NCI-H526 (cell line): ENCODE results near the gene NPS.
A peak's percentile ranks its signal among the peaks of the same experiment; 100 is the strongest.

ENCODE experiments used
- DNase-seq, 2 experiments: peaks; one replicate each; lab custom pipeline; 2025; lab: John Stamatoyannopoulos, UW

NPS gene, protein sequence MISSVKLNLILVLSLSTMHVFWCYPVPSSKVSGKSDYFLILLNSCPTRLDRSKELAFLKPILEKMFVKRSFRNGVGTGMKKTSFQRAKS

GRCh38 chr10:127549009-127549408, at the start of gene NPS:
NPS (plus strand) TSS chr10:127549309; CDS start chr10:127549369, 60 bp downstream.
- no peak for DNase-seq

GRCh38 chr10:127500127-127500526, 49.0 kb upstream of the NPS start:
- DNase-seq: no peak

GRCh38 chr10:127506094-127506493, 43.0 kb upstream of the NPS start:
- no peak for DNase-seq

DNA sequence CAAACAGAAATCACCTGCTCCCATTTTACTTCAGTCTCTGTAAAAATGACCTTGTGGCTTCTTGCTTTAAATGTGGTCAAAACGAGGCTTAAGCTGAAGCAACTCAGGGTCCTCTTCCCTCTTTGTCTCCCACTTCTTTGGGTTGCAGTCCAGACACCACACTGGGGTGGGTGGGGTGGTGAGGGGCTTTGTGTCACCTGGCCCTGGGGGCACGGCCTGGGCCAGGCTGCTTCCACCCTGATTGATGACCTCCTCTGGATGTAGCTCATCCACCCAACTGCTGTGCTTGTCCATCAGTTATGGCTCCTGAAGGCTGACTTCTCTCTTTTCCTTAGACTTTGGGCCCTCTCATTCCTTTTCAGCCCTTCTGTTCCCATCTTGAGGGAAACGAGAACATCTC, 26.8 kb upstream of the NPS start:
- no peak for DNase-seq

- DNase-seq: no peak
Observed at GRCh38 chr10:127523476-127523875, 25.6 kb upstream of the NPS start.

- DNase-seq: peak in 1 of 2 experiments; percentile 5
Observed at GRCh38 chr10:127524229-127524628, 24.9 kb upstream of the NPS start.

- DNase-seq: no peak
Observed at GRCh38 chr10:127524908-127525665, 24.0 kb upstream of the NPS start.

DNA sequence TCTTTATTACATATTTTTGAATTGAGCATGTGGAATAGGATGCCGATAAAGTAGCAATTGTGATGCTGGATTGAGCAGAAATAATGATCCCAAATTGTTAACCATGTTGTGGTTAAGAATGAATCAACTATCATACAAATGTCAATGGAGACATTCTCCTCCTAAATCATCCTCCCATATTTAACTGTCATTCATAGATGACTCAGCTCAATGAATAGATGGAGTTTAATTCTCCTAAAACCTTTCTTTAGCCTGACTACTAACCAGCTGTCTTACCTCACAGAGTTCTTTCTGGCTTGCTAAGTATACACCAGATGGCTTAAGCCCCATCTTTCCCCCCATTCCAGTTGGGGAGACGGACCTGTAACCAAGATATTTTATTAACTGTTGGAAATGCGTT, 23.4 kb upstream of the NPS start:
- DNase-seq: no peak

- DNase-seq: no peak
Observed at GRCh38 chr10:127526161-127526560, 22.9 kb upstream of the NPS start.

- DNase-seq: no peak
Observed at GRCh38 chr10:127527320-127527719, 21.8 kb upstream of the NPS start.

- DNase-seq: no peak
Observed at GRCh38 chr10:127527891-127528290, 21.2 kb upstream of the NPS start.

GRCh38 chr10:127532193-127532592, 16.9 kb upstream of the NPS start:
- no peak for DNase-seq

DNA sequence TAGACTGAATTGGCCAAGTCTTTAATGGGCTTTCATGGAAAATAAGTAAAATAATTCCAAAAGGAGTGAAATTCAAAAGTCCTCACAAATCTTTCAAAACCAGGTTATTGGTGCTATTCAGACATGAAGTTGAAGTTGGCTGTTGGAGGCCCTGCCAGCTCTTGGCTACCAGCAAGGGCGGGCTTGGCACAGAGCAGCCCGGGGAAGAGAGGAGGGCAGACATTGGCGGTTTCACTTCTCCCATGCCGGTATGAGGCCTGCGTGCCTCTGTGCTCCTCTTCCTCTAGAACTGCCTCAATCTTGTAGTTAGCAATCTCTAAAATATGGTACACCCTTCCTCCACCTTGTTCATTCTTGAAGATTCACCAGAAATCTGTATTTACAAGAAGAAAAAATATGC, 16.4 kb upstream of the NPS start:
- no peak for DNase-seq

DNA sequence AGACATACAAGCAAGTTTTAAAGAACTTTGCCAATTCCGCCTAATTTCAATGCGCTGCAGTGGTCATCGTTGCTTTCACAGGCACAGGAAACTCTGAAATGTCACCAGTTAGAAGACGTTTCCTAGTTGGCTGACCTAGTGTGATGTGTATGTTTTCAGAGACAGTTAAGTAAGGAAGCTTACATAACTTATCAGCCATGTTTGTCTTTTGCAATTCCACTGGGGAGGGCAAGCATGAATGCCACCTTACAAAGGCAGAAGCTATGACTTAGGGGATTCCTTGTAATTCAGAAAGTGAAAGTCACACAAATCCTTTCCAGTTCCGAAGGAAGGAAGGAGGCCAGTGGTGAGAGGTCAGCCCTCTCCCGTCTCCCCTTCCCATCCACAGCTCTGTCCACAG, 15.0 kb upstream of the NPS start:
- no peak for DNase-seq

GRCh38 chr10:127534496-127534895, 14.6 kb upstream of the NPS start:
- no peak for DNase-seq

GRCh38 chr10:127535802-127536515, 13.2 kb upstream of the NPS start:
- no peak for DNase-seq

GRCh38 chr10:127536972-127537760, 11.9 kb upstream of the NPS start:
- DNase-seq: no peak

DNA sequence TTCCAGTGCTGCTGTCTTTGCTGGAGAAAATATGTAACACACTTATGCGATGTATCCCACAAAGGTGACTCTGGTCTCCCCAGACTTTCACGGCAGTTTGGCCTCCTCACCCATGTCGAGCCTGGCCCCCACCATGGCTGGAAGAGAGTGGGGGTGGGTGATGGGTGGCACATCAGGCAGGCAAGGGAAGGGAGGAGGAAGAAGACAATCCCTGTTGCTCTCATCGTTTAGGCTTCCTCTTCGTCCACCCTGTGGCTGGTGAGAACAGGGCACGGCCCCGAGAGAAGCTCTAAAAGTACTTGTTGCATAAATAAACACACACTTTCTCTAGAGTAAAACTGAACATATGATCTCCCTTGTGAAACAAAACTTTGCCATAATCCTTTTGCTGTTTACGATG, 11.2 kb upstream of the NPS start:
- DNase-seq: no peak

GRCh38 chr10:127548022-127548421, 1.1 kb upstream of the NPS start:
- DNase-seq: no peak

DNA sequence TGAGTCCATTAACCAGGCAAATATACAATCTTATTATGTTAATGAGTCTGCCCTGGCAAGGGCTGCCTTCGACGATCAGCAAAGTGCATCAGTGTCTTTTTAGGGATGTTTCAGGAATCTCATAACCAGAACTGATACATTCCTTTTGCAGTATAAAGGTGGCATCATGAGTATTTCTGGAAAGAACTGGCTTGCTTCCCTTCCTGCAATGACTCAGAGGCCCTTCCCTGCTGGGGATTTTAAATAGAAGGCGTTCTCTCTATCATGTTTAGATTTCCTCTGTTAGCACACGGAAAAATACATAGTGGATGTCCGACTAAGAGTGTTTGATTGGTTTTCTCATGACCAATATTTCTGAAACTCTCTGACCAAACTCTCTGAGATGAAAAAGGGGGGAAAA, 1.8 kb downstream of the NPS start:
- DNase-seq: no peak

GRCh38 chr10:127552446-127552845, 3.3 kb downstream of the NPS start:
- DNase-seq: no peak

DNA sequence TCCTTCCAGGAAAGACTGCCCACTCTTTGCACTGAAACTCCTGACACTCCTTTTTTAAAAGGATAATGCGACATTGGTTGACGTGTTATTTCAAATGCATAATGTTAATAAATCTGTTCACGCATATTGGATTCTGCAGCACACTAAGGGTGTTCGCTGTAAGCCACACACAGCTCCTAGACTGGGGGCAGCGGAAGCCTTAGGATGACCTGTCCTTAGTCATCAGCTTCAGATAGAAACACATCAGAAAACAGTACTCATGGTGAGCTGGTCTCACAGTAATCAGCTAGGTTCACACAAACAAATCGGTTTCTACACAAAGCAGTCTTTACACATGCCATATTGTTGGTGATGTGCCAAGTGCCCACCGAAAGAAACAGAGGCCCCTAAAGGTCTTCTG, 4.3 kb downstream of the NPS start:
- DNase-seq: no peak

GRCh38 chr10:127556916-127557315, 7.8 kb downstream of the NPS start:
- no peak for DNase-seq
